GM23338 (cell line): ENCODE results near the gene FRA10AC1. TPM values are rescaled to one million over a fixed set of nuclear protein-coding genes. Genes with fewer than 3 reads are reported as not detected.

Experiments
- ATAC-seq: fragments of 200-7000 bp; cut with Tn5 transposase; 3 replicates; pipeline ENCODE4 v1.9.1; 2020
- DNase-seq: peaks from one replicate; pipeline ENCODE4 v3.0.0-alpha.2; 2015; ENCODE audit warnings: low spot score
- H2AFZ ChIP-seq: fragments of 200-600 bp; sonication (generic); 2 replicates; pipeline ENCODE4 v1.8.0; 2016; ENCODE audit warnings: antibody characterized with exemption, mild to moderate bottlenecking, moderate library complexity
- H3F3A ChIP-seq: fragments of 200-600 bp; sonication (generic); replicated peaks from 2 replicates; pipeline ENCODE4 v1.8.0; 2017; ENCODE audit warnings: antibody characterized with exemption, mixed run types, low read depth
- H3K27ac ChIP-seq: fragments of 200-600 bp; sonication (generic); 2 replicates; pipeline ENCODE4 v1.6.1; 2016; ENCODE audit warnings: low read depth
- H3K27me3 ChIP-seq: fragments of 200-600 bp; sonication (generic); 2 replicates; pipeline ENCODE4 v1.8.0; 2016; ENCODE audit warnings: mild to moderate bottlenecking, mixed run types, moderate library complexity; ENCODE audit not compliant: insufficient read depth
- H3K36me3 ChIP-seq: fragments of 200-600 bp; sonication (generic); 2 replicates; pipeline ENCODE4 v1.8.0; 2016; ENCODE audit warnings: mild to moderate bottlenecking; ENCODE audit not compliant: insufficient read depth
- H3K4me1 ChIP-seq: fragments of 200-600 bp; sonication (generic); 2 replicates; pipeline ENCODE4 v1.8.0; 2016; ENCODE audit warnings: mild to moderate bottlenecking, moderate library complexity; ENCODE audit not compliant: insufficient read depth
- H3K4me2 ChIP-seq: fragments of 200-600 bp; sonication (generic); 2 replicates; pipeline ENCODE4 v1.7.1; 2017; ENCODE audit warnings: mixed run types
- H3K4me3 ChIP-seq: fragments of 200-600 bp; sonication (generic); 2 replicates; pipeline ENCODE4 v1.6.1; 2016; ENCODE audit warnings: mixed run types
- H3K79me2 ChIP-seq: fragments of 200-600 bp; sonication (generic); replicated peaks from 2 replicates; pipeline ENCODE4 v1.8.0; 2017; ENCODE audit warnings: mild to moderate bottlenecking; ENCODE audit not compliant: insufficient read depth
- H3K9me2 ChIP-seq: fragments of 200-600 bp; sonication (generic); 2 replicates; pipeline ENCODE4 v1.8.0; 2017; ENCODE audit not compliant: insufficient read depth
- H4K20me1 ChIP-seq: fragments of 200-600 bp; sonication (generic); replicated peaks from 2 replicates; pipeline ENCODE4 v1.8.0; 2017; ENCODE audit warnings: mild to moderate bottlenecking; ENCODE audit not compliant: insufficient read depth
- H3K27ac Mint-ChIP-seq: 2 replicates; pipeline ENCODE4 v1.8.0; 2020; ENCODE audit warnings: inconsistent platforms, mild to moderate bottlenecking, moderate library complexity, mixed read lengths
- H3K27me3 Mint-ChIP-seq: 3 replicates; pipeline ENCODE4 v1.8.0; 2022; ENCODE audit warnings: low read depth, mild to moderate bottlenecking, moderate library complexity, mixed read lengths, inconsistent platforms; ENCODE audit not compliant: insufficient read depth, poor library complexity
- H3K36me3 Mint-ChIP-seq: 3 replicates; pipeline ENCODE4 v1.8.0; 2021; ENCODE audit warnings: low read depth, mild to moderate bottlenecking, inconsistent platforms, moderate library complexity, mixed read lengths
- H3K4me1 Mint-ChIP-seq: 3 replicates; pipeline ENCODE4 v1.8.0; 2020; ENCODE audit warnings: mild to moderate bottlenecking, inconsistent platforms, mixed read lengths
- H3K4me3 Mint-ChIP-seq: 3 replicates; pipeline ENCODE4 v1.8.0; 2021; ENCODE audit warnings: moderate library complexity, mild to moderate bottlenecking, inconsistent platforms, mixed read lengths
- H3K9me3 Mint-ChIP-seq: 3 replicates; pipeline ENCODE4 v1.8.0; 2020; ENCODE audit warnings: moderate library complexity, mild to moderate bottlenecking, inconsistent platforms, mixed read lengths
- CREB1 ChIP-seq: fragments of 250-450 bp; sonication (Bioruptor Pico); IDR thresholded peaks from 2 replicates; pipeline ENCODE4 v1.5.0; 2020; ENCODE audit warnings: low read depth, mild to moderate bottlenecking, moderate library complexity
- EZH2 ChIP-seq: fragments of 200-600 bp; sonication (generic); IDR thresholded peaks from one replicate; pipeline ENCODE4 v1.8.0; 2017; ENCODE audit warnings: antibody characterized with exemption, mild to moderate bottlenecking, low read depth; ENCODE audit not compliant: unreplicated experiment
- EZH2phosphoT487 ChIP-seq: fragments of 200-600 bp; sonication (generic); IDR thresholded peaks from one replicate; pipeline ENCODE4 v1.8.1; 2018; ENCODE audit warnings: antibody characterized with exemption; ENCODE audit not compliant: unreplicated experiment
- JUNB ChIP-seq: IDR thresholded peaks from one replicate; pipeline ENCODE4 v1.6.1; 2016; ENCODE audit warnings: antibody characterized with exemption; ENCODE audit not compliant: unreplicated experiment
- NANOG ChIP-seq: IDR thresholded peaks from 2 replicates; pipeline ENCODE4 v1.6.1; 2016; ENCODE audit warnings: antibody characterized with exemption, borderline replicate concordance
- POLR2AphosphoS5 ChIP-seq: IDR thresholded peaks from 2 replicates; pipeline ENCODE4 v1.6.1; 2016; ENCODE audit warnings: antibody characterized with exemption, low read depth
- STAT1 ChIP-seq: IDR thresholded peaks from one replicate; pipeline ENCODE4 v1.6.1; 2016; ENCODE audit warnings: antibody characterized with exemption; ENCODE audit not compliant: unreplicated experiment
- ZNF114 ChIP-seq: fragments of 250-450 bp; sonication (Bioruptor Pico); IDR thresholded peaks from 2 replicates; pipeline ENCODE4 v1.5.0; 2020; ENCODE audit warnings: mild to moderate bottlenecking, moderate library complexity
- ZNF331 ChIP-seq: fragments of 250-450 bp; sonication (Bioruptor Pico); IDR thresholded peaks from 2 replicates; pipeline ENCODE4 v1.5.0; 2020; ENCODE audit warnings: low read depth, mild to moderate bottlenecking, moderate library complexity
- polyA plus RNA-seq: library from polyadenylated mRNA; unstranded; fragments of >200 nt; fragmentation: Nextera tagmentation; extraction: Ambion mirVana; gene quantifications from 2 replicates; pipeline ENCODE4 v1.2.1, GENCODE V29; 2016
- total RNA-seq: library from RNA; depleted of rRNA; stranded (reverse); fragments of >200 nt; shearing (Covaris generic); gene quantifications from 2 replicates; pipeline ENCODE4 v1.2.3, GENCODE V29; 2014
- TF ChIP-seq, protein P1 (sequence below): IDR thresholded peaks from one replicate; pipeline ENCODE4 v1.6.1; 2018; ENCODE audit warnings: antibody characterized with exemption; ENCODE audit not compliant: unreplicated experiment

Gene FRA10AC1
- total and polyA plus RNA-seq, 2 experiments from 2014 or later: 35.4 to 51.5 TPM

GRCh38 chr10:93670372-93670771 is 32.0 kb downstream of the FRA10AC1 start (continued):
- no peak for TF ChIP-seq EZH2phosphoT487
- no peak for TF ChIP-seq POLR2AphosphoS5
- TF ChIP-seq ZNF331 (CRISPR knock-in tag): no peak
- TF ChIP-seq, protein P1, sequence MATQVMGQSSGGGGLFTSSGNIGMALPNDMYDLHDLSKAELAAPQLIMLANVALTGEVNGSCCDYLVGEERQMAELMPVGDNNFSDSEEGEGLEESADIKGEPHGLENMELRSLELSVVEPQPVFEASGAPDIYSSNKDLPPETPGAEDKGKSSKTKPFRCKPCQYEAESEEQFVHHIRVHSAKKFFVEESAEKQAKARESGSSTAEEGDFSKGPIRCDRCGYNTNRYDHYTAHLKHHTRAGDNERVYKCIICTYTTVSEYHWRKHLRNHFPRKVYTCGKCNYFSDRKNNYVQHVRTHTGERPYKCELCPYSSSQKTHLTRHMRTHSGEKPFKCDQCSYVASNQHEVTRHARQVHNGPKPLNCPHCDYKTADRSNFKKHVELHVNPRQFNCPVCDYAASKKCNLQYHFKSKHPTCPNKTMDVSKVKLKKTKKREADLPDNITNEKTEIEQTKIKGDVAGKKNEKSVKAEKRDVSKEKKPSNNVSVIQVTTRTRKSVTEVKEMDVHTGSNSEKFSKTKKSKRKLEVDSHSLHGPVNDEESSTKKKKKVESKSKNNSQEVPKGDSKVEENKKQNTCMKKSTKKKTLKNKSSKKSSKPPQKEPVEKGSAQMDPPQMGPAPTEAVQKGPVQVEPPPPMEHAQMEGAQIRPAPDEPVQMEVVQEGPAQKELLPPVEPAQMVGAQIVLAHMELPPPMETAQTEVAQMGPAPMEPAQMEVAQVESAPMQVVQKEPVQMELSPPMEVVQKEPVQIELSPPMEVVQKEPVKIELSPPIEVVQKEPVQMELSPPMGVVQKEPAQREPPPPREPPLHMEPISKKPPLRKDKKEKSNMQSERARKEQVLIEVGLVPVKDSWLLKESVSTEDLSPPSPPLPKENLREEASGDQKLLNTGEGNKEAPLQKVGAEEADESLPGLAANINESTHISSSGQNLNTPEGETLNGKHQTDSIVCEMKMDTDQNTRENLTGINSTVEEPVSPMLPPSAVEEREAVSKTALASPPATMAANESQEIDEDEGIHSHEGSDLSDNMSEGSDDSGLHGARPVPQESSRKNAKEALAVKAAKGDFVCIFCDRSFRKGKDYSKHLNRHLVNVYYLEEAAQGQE: no peak

DNA sequence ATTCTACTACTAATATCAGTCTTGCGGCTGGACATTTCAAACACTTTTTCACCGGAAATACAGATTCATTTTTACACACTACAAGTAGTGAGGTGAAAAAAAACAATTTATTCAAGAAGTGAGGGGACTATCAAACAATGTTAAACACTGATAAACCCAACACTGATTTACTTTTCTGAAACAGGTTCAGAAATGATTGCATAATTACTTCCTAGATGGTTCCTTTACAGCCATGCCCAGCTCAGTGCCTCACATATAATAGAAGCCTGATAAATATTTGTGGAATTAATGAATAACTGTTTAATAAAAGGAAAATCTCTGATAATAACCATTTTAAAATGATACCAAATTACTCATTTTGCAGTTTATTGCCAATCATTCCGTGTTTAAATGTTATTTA is 34.6 kb downstream of the FRA10AC1 start:
- Histone ChIP-seq H2AFZ (no peak overlapping the region), H3K4me2 (no peak overlapping the region), H3K27me3 (no peaks in the 10 kb centered on the region), H3K9me2 (no peaks in the 10 kb centered on the region), H4K20me1 (no peaks in the 10 kb centered on the region), H3K79me2 (no peaks in the 10 kb centered on the region), H3K36me3 (peaks cover 8% of the 10 kb centered on the region; the same call in 1 of the 2 replicates), H3F3A (no peaks in the 10 kb centered on the region), H3K4me1 (no peaks in the 10 kb centered on the region), H3K4me3 (no peak overlapping the region), H3K27ac (no peak overlapping the region)
- no peak for DNase-seq
- ATAC-seq: no peak
- no peak for TF ChIP-seq POLR2AphosphoS5
- Mint-ChIP-seq H3K9me3 (no peaks in the 10 kb centered on the region), H3K4me1 (no peaks in the 10 kb centered on the region), H3K27ac (no peak overlapping the region), H3K4me3 (no peak overlapping the region), H3K27me3 (no peaks in the 10 kb centered on the region), H3K36me3 (peaks cover 27% of the 10 kb centered on the region; the same call in 2 of the 3 replicates)

GRCh38 chr10:93666030-93666429 is 36.4 kb downstream of the FRA10AC1 start:
- no peak overlapping the region for H3K4me3 Mint-ChIP-seq
- no peak for TF ChIP-seq ZNF331 (CRISPR knock-in tag)
- TF ChIP-seq NANOG: no peak
- TF ChIP-seq JUNB: no peak
- TF ChIP-seq STAT1: no peak
- TF ChIP-seq EZH2: no peak
- TF ChIP-seq CREB1 (CRISPR knock-in tag): no peak
- TF ChIP-seq ZNF114 (CRISPR knock-in tag): no peak
- TF ChIP-seq, protein P1: no peak

More at GRCh38 chr10:93666030-93666429, 36.4 kb downstream of the FRA10AC1 start:
- Histone ChIP-seq H3K27ac (no peak overlapping the region), H3F3A (no peaks in the 10 kb centered on the region), H3K27me3 (no peaks in the 10 kb centered on the region), H3K79me2 (no peaks in the 10 kb centered on the region), H3K4me2 (no peak overlapping the region), H3K4me3 (no peak overlapping the region), H3K9me2 (no peaks in the 10 kb centered on the region), H4K20me1 (no peaks in the 10 kb centered on the region), H3K4me1 (no peaks in the 10 kb centered on the region), H2AFZ (no peak overlapping the region), H3K36me3 (peaks cover 8% of the 10 kb centered on the region; the same call in 1 of the 2 replicates)
- Mint-ChIP-seq H3K4me1 (no peaks in the 10 kb centered on the region), H3K9me3 (no peaks in the 10 kb centered on the region), H3K36me3 (peaks cover 27% of the 10 kb centered on the region; the same call in 2 of the 3 replicates), H3K27ac (no peak overlapping the region), H3K27me3 (no peaks in the 10 kb centered on the region)
- DNase-seq: no peak
- ATAC-seq: no peak
